Measurements from ENCODE around the gene LAMA2.

LAMA2 gene

DNA sequence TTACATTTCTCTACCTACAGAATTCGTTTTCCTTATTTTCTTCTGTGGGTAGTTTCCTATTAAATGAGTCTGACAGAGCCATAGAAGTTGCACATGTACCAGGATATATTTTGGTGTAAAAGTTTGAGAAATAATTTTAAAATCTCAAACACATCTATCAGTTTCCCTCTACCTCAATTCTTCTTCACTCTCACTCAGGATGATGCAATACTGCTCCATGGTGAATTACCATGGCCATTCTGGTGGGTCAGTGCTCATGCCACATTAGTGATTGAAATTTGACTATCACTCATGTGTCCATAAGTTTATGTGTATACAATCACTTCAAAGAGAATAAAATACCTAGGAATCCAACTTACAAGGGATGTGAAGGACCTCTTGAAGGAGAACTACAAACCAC is 675.3 kb downstream of the LAMA2 start:
- DNase-seq, result no peak

- no peak for DNase-seq
Measured at GRCh38 chr6:129565366-129565765, 682.4 kb downstream of the LAMA2 start.

DNA sequence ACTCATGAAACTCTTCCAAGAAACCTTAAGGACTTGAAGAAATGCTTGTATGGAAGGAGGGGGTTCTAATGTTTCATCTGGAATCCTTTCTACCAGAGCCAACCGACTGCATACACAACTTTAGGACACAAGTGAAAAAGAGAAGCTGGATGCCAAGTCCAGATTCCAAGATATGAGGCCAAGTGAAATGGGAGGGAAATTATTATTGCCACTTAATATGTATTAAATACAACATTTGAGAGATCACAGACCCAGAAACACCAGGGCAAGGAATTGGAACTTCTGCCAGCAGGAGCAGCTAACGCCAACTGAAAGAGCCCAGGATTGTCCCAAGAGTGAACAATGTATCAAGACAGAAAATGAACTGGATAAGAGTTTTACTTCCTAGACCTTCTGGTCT is 682.9 kb downstream of the LAMA2 start:
- no peak for DNase-seq
